IMR-90 (cell line): ENCODE data around the gene PGBD1.

Source experiments
- CTCF ChIP-seq: conservative IDR thresholded peaks from 2 replicates; pipeline ENCODE4 v1.5.1; 2012; ENCODE audit warnings: mild to moderate bottlenecking, low read depth, low read length, improper control_type of control experiment
- USF2 ChIP-seq: fragments of 150-350 bp; IDR thresholded peaks from 2 replicates; pipeline ENCODE4 v1.6.1; 2017; ENCODE audit warnings: mild to moderate bottlenecking, antibody characterized with exemption, low read length, low read depth

- no peak for TF ChIP-seq CTCF
- TF ChIP-seq USF2 = no peak
Measured at GRCh38 chr6:28281288-28282064, at the start of gene PGBD1.
